GM19351 (cell line): ENCODE data around the gene B4GALNT3.

Experiments used
- ATAC-seq: cut with Tn5 transposase; IDR thresholded peaks from one replicate; pipeline ENCODE4 v1.9.1; 2021; ENCODE audit warnings: mild to moderate bottlenecking, moderate library complexity; ENCODE audit not compliant: unreplicated experiment

B4GALNT3 gene

GRCh38 chr12:556498-556897, 96.8 kb downstream of the B4GALNT3 start:
- no peak for ATAC-seq

DNA sequence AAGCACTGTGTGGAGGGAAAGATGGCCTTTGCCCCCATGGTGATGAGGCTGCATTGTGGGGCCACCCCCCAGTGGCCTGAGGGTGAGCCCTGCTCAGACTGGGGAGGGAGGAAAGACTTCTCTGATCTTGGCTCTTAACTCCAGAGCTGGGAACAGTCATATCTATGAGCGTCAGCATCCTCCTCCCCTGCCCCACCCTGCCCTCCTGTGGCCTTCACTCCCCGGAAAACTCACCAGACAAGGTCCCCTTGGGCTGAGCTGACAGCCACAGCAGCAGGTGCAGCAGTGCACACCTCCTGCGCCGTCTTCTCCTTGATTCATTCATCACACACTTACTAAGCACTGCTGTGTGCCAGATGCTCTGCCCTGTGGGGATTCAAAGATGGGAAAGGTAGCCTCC, 98.8 kb downstream of the B4GALNT3 start:
- ATAC-seq, result no peak

GRCh38 chr12:559208-559905, 99.6 kb downstream of the B4GALNT3 start:
- ATAC-seq, result no peak

DNA sequence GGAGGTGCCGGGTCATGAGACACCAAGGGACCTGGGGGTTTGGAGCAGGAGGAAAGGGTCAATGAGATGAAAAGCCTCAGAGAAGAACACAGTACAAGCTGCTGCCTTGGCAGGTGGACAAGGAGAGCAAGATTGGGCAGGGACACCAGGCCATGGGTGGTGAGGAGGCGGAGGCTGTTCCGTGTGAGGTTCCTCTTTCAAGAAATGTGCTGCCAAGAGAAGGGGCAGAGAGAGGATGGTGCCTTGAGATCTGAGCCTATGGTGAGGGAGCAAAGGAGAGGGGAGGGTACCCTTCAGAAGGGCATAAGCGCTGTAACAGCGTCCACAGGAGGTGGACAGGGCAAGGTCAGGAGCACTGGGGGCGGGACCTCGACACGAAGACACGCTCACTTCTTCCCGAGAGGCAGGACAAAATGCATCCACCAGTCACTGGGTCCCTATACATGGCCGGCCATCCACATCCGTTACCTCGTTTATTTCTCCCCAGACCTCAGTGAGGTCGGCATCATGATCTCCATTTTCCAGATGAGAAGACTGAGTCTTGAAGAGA, 100.2 kb downstream of the B4GALNT3 start:
- no peak for ATAC-seq

DNA sequence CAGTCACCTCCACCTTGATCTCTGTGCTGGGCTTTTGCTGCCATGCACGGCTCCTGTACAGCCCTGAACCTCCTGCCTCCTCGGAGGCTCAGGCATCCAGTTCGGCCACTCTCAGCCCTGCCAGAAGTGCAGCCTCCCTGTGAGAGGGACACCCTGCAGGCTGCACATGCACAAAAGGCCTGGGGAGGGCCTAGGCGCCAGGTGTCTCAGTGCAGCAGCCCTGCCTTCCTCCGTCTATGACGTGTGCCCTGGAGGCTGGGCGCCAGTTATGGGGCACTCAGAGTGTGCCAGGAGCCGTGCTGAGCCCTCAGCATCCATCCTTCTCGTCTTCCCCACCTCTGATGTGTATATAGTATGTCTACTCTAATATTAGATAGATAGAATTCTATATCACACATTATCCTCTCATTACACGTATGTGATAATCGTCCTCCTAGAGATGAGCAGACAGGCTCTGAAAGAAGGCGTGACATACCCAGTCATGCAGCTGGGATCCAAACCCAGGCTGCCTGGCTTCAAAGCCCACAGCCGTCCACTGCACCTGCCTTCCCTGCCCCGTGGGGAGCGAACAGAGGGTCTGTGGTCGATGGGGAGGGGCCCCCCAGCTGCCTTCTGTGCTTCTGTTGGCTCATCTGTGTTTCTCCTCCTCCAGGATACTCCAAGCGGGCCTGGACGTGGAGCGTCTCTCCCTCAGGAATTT, 101.1 kb downstream of the B4GALNT3 start:
- no peak for ATAC-seq

GRCh38 chr12:561391-561705, 101.6 kb downstream of the B4GALNT3 start:
- no peak for ATAC-seq

GRCh38 chr12:561908-562593, 102.3 kb downstream of the B4GALNT3 start:
- ATAC-seq, result no peak

- no peak for ATAC-seq
These were observed 102.9 kb downstream of the B4GALNT3 start for GRCh38 chr12:562634-563033.

DNA sequence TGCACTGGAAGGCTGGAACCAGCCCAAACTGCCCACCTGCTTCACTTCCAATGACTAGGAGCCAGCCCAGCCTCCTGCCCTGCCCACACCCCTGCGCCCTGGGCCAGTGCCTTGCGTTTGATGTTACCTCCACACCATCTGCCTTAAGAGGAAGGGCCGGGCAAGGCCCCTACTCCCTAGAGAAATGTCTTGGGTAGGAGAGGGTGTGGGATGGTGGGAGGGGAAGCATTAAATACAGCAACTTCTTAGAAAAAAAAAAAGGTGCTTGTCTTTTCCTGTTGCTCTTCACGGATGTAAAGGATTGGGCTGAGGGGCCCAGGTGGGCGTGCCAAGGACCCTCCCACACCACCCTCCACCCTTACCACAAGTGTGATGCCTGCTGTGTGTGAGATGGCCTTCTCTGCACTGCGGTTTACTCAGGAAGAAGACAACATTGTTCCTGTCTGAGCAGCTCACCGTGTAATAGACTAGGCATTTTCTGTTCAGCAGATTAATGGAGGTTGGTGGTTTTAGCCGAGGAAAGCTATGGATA, 103.6 kb downstream of the B4GALNT3 start:
- no peak for ATAC-seq

DNA sequence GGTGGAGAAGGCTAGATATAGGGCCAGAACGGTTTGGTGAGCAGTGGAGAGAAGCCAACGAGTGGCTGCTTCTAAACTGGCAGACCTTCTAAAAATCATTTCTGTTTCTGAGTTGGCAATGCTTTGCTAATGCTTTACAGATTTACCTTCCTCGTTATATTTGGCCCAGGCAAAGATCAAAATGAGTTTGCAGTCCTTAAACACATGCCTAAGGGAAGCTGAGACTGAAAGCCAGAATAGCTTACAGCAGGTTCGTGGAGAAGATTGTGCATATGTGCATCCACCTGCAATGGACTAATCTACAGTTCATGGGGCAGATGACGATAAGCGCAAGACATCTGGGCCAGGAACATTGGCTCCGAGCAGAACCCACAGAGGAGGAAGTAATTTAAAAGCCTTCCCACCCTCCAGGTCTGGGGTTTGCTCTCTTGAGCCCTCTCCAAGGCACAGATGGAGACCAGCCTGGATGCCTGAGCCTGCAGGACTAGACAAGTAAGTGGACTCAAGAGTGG, 104.1 kb downstream of the B4GALNT3 start:
- ATAC-seq, result no peak

DNA sequence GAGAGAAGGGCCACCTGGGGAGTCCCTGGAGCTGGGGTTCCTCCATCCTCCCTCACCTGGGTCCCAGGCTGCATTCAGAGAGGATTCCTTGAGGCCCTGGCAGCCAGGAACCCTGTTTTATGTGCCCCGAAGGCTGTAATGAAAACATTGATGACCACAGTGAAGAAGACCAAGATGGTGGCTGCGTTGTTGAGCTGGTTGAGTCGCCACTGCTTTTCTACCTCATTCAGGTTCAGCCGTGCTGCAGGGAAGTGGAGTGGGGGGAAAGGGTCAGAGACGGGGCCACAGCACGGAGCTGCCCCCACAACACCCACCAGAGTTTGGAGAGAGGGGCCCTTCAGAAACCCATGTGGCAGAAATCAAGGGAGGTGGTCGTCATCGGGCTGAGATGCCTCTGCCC, 105.4 kb downstream of the B4GALNT3 start:
- ATAC-seq, result no peak

GRCh38 chr12:565589-566105, 105.9 kb downstream of the B4GALNT3 start:
- no peak for ATAC-seq

GRCh38 chr12:568486-568885, 108.7 kb downstream of the B4GALNT3 start:
- ATAC-seq, result no peak

DNA sequence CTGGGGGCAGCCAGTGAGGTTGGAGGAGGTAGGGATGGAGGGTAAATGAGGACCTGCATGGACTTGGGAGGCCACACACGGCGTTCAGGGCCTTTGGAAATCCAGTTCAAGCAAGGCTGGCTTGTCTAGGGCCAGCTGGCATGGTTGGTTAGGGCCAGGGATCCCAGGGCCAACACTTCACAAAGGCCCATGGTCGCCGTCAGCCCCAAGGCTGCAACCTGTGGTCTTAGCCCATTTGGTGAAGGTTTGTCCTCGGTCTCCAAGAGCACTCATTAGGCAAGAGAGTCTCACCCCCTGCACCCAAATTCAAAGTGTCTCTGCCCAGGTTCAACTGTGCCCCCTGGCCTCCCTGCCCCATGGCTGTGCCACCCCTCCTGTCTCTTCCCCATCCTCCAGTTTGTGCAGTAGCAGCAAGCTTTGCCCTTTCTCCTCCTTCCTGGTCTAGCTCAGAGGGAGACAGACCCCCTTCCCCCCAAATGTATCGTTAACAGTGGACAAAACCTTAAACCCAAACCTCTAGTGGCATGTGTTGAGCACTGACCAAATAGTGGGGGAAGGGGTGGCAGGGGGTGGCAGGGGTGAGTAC, 109.4 kb downstream of the B4GALNT3 start:
- no peak for ATAC-seq

DNA sequence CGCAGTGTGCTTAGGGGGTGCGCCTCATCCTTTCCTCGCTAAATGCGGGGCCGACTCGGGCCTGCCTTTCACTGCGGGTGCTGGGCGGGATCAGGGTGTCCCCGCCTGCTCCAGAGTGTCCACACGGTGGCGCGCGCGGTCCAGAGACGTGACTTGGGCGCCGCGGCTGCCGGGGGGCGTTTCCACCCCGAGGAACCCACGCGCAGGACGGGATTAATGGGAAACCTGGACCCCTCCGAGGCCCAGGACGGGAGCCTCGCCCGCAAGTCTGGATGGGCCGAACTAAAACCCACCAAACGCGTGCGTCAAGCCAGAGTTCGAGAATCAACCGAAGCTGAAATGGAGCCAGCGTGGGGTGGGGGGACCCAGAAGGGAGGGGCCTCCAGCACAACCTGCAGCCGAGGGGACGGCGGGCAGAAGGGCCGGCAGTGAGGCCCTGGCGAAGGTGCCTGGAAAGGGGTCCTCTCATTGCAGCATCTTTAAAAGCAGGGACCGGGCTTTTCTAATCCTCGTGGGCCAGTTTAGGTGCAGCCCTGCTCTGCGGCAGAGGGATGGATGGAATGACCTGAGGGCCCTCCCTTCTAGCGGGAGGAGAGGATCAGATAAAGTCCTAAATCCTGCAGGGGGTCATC, 110.2 kb downstream of the B4GALNT3 start:
- ATAC-seq, result no peak

DNA sequence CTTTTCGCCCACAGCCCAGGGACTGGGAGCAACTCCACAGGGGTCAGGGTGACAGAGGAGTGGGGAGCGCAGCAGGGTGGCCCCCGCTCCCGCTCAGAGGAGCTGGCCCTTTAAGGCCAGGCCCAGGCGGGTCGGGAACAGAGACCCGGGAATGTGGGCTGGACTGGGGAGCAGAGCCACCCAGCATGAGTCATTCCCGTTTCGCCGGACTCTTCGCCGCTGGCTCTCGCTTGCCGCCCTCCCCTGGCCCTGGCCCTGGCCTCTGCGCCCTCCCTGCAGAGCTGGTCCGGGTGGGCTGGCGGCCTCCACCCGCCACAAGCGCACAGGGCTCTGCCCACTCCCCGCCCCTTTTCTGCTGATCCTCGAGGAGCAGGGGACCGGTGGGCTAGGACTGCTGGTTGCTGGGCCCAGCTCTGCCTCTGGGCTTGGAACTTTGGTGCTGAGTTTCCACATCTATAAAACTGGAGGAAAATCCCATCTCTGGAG, 110.7 kb downstream of the B4GALNT3 start:
- no peak for ATAC-seq

- no peak for ATAC-seq
These were observed 111.4 kb downstream of the B4GALNT3 start for GRCh38 chr12:570921-571794.

- ATAC-seq, result no peak
These were observed 112.2 kb downstream of the B4GALNT3 start for GRCh38 chr12:571795-572531.

DNA sequence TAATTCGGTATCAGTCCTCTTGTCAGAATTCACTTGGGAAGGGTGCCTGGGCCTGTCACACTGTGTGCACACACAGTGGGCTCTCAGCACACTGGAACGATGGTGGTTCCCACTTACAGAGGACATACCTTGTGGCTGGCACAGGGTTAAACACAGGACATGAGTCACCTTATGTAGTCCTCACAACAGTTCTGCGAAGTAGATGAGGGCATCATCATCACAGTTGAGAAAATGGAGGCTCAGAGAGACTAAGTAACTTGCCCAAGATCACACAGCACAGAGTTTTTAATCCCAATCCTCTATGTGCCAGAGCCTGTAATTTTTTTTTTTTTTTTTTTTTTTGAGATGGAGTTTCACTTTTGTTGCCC, 112.8 kb downstream of the B4GALNT3 start:
- no peak for ATAC-seq
